ENCODE measurements around the gene HOXB5. TPM values are rescaled to one million over a fixed set of nuclear protein-coding genes. Genes with fewer than 3 reads are reported as not detected.

The HOXB5 gene
- 3.7 TPM for total RNA-seq

GRCh38 chr17:48593126-48593829 is at the start of gene HOXB5:
TSS of gene HOXB5 (minus strand) at chr17:48593779. CDS start at chr17:48593682, 97 bp downstream.

DNA sequence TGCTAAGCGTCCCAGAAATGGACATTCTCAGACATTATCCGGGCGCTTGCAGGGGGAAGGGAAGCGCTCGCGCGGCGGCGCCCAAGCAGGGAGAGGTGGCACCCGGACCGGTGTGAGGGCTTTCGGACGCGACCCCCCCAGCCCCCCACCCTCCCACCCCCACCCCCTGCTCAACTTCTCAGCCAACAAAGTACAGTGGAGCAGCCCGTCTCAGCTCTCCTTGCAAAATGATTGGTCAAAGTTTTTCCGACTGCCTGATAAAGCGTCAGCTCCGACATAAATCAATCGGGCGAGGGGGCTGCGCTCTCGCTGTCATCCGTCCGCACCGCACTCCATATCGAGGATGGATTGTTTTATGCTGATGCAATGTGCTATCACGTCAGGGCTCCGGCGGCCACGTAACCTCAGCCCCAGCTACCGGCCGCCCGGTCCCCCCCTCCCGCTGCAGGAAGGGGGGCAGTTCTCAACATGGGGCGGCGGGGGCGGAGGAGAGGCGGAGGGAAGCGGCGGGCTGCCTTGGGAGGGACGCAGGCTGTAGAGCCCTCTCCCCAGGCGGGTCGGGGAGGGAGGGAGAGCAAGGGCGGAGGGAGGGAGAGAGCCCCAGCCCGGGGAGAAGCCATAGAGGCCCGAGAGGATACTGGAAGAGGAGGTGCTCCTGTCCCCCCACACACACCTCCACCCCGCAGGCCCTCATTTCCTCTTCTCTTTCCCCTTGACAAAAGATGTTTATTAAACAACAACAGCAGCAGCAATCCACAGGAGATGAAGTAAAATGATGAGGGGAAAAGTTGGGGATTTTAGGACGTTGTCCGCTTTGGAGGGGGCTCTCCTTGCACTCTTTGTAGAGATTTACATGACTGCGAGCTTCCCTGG is 32.9 kb upstream of the HOXB5 start, which contains the start of gene HOXB9:
Gene HOXB9 (minus strand): TSS at position 114 of the 873 bp plus-strand sequence. CDS start 89 bp downstream, at position 25.

DNA sequence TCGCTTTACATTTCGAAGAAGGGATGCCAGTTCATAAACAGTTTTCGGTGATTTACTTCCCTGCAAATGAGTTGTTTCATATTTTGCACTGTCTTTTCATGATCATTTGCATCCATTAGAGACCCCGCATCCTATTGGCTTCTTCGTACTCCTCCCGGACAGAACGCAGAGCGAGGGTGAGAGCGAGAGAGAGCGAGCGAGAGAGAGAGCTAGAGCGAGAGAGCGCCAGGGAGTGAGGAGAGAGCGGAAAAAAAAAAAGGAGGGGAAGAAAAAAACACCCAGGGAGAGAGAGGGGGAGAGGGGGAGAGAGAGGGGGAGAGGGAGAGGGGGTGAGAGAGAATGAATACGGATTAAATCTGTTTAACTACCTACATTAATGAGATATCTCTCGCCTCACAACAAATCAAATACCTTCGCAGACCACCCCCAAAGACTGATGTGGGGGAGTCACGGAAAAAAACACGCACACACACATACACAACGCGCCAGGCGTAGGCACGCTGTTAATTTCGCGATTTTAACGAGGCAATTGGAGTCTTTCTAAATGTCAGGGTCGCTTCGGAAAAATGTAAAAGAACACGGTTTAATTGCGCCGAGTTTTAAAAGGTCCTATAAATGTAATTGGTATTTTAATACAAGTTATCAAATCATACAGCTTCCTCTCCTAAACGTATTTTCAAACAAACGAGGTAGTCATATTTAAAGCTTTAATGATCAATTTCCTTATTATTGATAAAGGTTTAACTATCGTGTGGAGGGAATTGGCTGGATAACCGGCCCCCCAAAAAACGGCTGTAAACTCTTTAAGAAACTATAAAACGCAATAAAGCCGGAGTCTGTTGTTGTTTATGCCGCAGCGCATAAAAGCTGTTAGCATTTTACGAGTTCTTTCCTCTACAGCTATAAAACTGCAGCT is 21.7 kb upstream of the HOXB5 start, which contains the start of gene HOXB8:
Gene HOXB8 (minus strand): TSS at position 246 of the 916 bp plus-strand sequence. CDS start 588 bp downstream, outside the sequence.

DNA sequence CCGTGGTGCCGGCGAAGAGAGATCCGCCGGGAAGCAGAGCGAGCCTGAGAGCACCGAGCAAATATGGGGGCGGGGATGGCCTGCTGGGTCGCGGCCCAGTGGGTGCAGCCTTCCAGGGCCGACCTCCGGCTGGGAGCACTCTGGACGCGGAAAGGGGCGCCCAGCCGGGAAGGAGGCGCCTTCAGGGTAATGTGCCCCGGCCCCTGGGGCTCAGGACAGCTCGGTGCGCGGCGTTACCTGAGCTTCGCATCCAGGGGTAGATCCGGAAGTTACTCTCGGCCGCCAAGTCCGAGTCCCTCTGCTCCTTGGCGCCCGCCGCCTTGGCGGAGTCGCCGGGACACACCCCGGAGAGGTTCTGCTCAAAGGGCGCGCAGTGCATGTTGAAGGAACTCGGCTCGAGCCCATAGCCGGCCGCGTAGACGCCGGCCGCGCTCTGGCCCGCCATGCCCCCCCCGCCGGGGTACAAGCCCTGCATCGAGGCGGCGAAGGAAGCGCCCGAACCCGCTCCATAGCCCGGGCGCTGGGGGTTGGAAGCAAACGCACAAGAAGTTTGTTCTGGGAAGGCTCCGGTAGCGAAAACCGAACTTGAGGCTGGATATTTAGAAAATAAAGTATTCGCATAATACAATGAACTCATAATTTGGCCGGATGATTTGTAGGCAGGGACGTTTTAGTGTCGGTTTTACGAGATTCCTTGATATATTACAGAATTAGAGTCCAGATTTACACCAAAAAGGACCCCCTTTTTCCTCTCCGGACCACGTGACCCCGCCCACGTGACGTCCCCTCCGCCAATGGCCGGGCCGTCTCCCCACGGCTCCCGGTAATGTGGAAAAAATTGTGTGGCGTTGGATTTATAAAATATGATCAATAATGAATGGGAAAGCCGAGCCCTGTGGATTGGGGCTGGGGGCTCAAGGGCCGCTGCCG is 17.0 kb upstream of the HOXB5 start, which contains the start of gene HOXB7:
Gene HOXB7 (minus strand): TSS at position 736 of the 930 bp plus-strand sequence. CDS start 99 bp downstream, at position 637.

GRCh38 chr17:48604770-48605329 is 11.3 kb upstream of the HOXB5 start, which contains the start of gene HOXB6:
TSS of gene HOXB6 (minus strand) at chr17:48604986. CDS start at chr17:48598150, 6,836 bp downstream.

GRCh38 chr17:48589831-48590606 is 3.6 kb downstream of the HOXB5 start, which contains the start of gene HOXB3:
TSS of gene HOXB3 (minus strand) at chr17:48590241. CDS start at chr17:48552474, 37,767 bp downstream.

GRCh38 chr17:48577946-48578615 is 15.5 kb downstream of the HOXB5 start, which contains the start of gene HOXB4:
TSS of gene HOXB4 (minus strand) at chr17:48578350. CDS start at chr17:48578319, 31 bp downstream.

DNA sequence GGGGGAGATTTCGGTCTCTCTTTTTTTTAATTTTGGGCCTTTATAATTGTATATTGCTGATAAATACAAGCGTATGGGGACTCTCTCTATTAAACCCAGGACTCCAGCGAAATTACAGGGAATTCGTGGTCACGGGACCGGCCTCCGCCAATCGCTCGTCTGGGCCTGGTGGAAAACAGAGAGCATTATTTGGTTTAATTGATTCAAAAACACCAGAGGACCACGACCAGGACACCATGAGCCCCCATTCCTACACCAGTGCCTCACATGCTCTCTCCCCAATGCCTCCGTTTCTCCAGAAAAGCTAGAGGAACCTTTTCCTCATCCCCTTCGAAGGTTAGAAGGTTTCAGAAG is 48.6 kb downstream of the HOXB5 start, which contains the start of gene HOXB2:
Gene HOXB2 (minus strand): TSS at position 88 of the 354 bp plus-strand sequence. CDS start 198 bp downstream, outside the sequence.

Small RNA genes lying within 50 kb of the gene (small RNA-seq; reads per million reads assigned to genes)
- 0.83 reads per million, percentile 79 among the genes with 10 or more reads in this experiment for gene MIR196A1 (ENCODE audit: low replicate concordance)

Other genes with a start within 250 kb of the HOXB5 start
- gene SKAP1, start 163.6 kb downstream of the HOXB5 start, total RNA-seq: 7.3 TPM
- not detected for gene HOXB1, start 62.8 kb downstream of the HOXB5 start, total RNA-seq
- 39.4 TPM for gene HOXB2, start 48.7 kb downstream of the HOXB5 start, total RNA-seq
- 14.2 TPM for gene HOXB4, start 15.4 kb downstream of the HOXB5 start, total RNA-seq
- 79.5 TPM for gene HOXB3, start 3.5 kb downstream of the HOXB5 start, total RNA-seq
- 70.7 TPM for gene HOXB6, start 11.2 kb upstream of the HOXB5 start, total RNA-seq
- gene HOXB7, start 17.2 kb upstream of the HOXB5 start, total RNA-seq: 15.4 TPM
- 64.8 TPM for gene HOXB8, start 21.5 kb upstream of the HOXB5 start, total RNA-seq
- 20.3 TPM for gene HOXB9, start 32.6 kb upstream of the HOXB5 start, total RNA-seq
- gene PRAC1, start 128.7 kb upstream of the HOXB5 start, total RNA-seq: not detected
- not detected for gene PRAC2, start 129.4 kb upstream of the HOXB5 start, total RNA-seq
- not detected for gene HOXB13, start 135.0 kb upstream of the HOXB5 start, total RNA-seq
- gene TTLL6, start 223.4 kb upstream of the HOXB5 start, total RNA-seq: 0.41 TPM
- 40.2 TPM for gene CALCOCO2, start 237.3 kb upstream of the HOXB5 start, total RNA-seq